ENCODE measurements around the gene ANKRD13B. TPM values are rescaled to one million over a fixed set of nuclear protein-coding genes. Genes with fewer than 3 reads are reported as not detected.

Gene ANKRD13B
- total and polyA plus RNA-seq, 7 donors: 1.6 to 17.2 (median 5.4) TPM

DNA sequence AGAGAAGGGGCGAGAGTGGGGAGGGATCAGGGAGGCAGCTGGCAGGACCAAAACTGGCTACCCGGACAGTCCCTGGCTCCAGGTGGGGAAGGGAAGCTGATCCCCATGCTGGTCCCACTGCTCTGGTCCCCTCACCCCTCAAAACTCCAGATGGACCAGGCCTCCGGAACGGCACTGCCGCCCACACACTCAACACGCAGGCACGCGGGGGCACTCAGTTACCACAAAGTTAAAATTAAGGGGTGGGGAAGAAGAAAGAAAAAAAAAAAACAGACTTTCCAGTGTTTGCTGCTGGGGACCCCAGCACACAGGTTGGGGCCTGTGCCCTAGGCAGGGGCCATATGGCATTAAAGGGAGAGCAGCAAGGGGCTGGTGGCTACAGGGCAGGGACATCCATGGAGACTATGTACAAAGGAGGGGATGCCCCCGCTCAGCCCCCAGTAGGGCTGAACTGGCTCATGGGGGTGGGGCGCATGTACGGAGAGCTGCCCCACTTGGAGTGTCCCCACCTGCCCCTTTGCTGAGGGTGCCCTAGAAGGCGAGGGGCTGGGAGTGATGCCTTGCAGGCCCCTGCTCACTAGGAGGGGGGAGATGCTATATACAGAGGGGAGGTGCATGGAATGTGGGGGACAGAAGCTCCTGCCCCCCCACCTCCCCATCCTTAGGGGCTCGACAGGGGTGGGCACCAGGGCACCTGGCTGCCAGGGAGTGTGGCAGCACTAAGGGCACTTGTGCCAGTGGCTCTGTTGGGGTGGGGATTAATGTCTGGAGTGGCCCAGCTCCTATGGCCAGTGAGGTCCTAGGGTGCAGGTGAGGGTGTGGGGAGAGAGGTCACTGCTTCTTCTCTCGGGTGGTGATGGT lies 18.8 kb upstream of the ANKRD13B start:
- no peaks in the 10 kb centered on the region for H3K27me3 ChIP-seq
- peaks cover 0 to 48% (median 39%) of the 10 kb centered on the region in 4 donors for H3K4me1 ChIP-seq
- H3K4me3 ChIP-seq: no peak overlapping the region
- TF ChIP-seq CTCF (IDR thresholded peaks at IDR 0.05) (no peak), EP300 (IDR thresholded peaks at IDR 0.05) (no peak), POLR2AphosphoS5 (IDR thresholded peaks at IDR 0.05) (no peak), POLR2A (IDR thresholded peaks at IDR 0.05) (no peak)
- intact Hi-C loops (cut with DNase I): loop anchor here (2.0 kb wide), 1 partner anchor 15 kb away; the partner anchor contains the start of gene GIT1
- DNase-seq: peak; percentile 64
- WGBS, 2 donors: 81 to 87% methylated on average over 14 of the region's 14 CpGs
- H3K9me3 ChIP-seq: no peaks in the 10 kb centered on the region
- peaks cover 21 to 51% (median 28%) of the 10 kb centered on the region in 4 donors for H3K36me3 ChIP-seq
- H3K27ac ChIP-seq: no peak overlapping the region

- H3K36me3 ChIP-seq: peaks cover 21 to 51% (median 28%) of the 10 kb centered on the region in 4 donors
- 24 to 73% methylated on average over 17 of the region's 17 CpGs for WGBS, 2 donors
- no peak overlapping the region for H3K4me3 ChIP-seq
- no peaks in the 10 kb centered on the region for H3K27me3 ChIP-seq
- TF ChIP-seq CTCF (IDR thresholded peaks at IDR 0.05) (no peak), POLR2A (IDR thresholded peaks at IDR 0.05) (no peak), EP300 (IDR thresholded peaks at IDR 0.05) (no peak), POLR2AphosphoS5 (IDR thresholded peaks at IDR 0.05) (no peak)
- intact Hi-C loops (cut with DNase I): loop anchor here (2.0 kb wide), 1 partner anchor 14 kb away; the partner anchor contains the start of gene GIT1
- DNase-seq: peak; percentile 58
- no peak overlapping the region for H3K27ac ChIP-seq
- no peaks in the 10 kb centered on the region for H3K9me3 ChIP-seq
- peaks cover 0 to 40% (median 32%) of the 10 kb centered on the region in 4 donors for H3K4me1 ChIP-seq
Measured at GRCh38 chr17:29574732-29575510, 18.0 kb upstream of the ANKRD13B start.

- H3K27ac ChIP-seq: no peak overlapping the region
- TF ChIP-seq POLR2A (IDR thresholded peaks at IDR 0.05) (no peak), CTCF (IDR thresholded peaks at IDR 0.05) (no peak), POLR2AphosphoS5 (IDR thresholded peaks at IDR 0.05) (no peak), EP300 (IDR thresholded peaks at IDR 0.05) (no peak)
- DNase-seq: no peak
- H3K9me3 ChIP-seq: no peaks in the 10 kb centered on the region
- peaks cover 0 to 39% (median 32%) of the 10 kb centered on the region in 4 donors for H3K4me1 ChIP-seq
- no peak overlapping the region for H3K4me3 ChIP-seq
- peaks cover 21 to 51% (median 29%) of the 10 kb centered on the region in 4 donors for H3K36me3 ChIP-seq
- WGBS, 2 donors: 90 to 92% methylated on average over 28 of the region's 28 CpGs
- intact Hi-C loops (cut with DNase I): loop anchor here (2.0 kb wide), 1 partner anchor 13 kb away; the partner anchor contains the start of gene GIT1
- H3K27me3 ChIP-seq: no peaks in the 10 kb centered on the region
Measured at GRCh38 chr17:29575511-29576213, 17.3 kb upstream of the ANKRD13B start.

DNA sequence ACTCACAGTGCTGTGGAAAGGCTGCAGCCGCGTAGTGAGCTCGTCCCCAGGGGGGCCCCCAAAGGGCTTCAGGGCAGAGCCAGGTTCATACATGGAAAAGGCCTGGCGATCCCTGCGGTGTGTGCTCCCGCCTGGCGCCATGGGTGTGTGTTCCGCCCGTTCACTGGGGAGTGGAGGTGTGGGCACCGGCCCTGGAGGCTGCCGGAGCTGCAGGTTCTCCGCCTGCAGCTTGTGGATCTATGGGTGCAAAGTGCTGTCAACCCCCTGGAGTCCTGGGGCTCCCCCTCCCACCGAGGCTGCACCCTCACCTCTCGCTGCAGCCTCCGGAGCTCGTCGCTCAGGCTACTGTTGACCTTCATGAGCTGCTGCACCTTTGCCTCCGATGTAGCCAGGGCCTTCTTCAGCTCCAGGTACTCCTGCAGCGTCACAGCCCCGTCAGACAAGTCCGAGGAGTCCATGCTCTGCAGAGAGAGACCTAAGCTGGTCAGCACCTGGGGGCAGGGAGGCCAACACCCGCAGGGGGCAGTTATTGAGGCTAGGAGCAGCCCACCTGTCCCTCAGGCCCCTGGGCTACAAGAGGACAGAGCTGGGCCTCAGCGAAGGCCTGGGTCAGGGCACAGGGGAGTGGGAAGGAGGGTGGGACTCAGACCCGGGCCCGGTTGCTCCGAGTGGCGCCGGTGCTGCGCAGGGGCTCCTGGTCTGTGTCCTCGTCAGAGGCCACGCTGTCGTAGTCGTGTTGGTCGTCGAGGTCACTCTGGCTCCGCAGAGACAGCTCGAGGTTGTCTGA lies 16.5 kb upstream of the ANKRD13B start:
- H3K27me3 ChIP-seq: no peaks in the 10 kb centered on the region
- peaks cover 0 to 39% (median 32%) of the 10 kb centered on the region in 4 donors for H3K4me1 ChIP-seq
- H3K36me3 ChIP-seq: peaks cover 24 to 57% (median 35%) of the 10 kb centered on the region in 4 donors
- H3K27ac ChIP-seq: no peak overlapping the region
- intact Hi-C loops (cut with DNase I): no loop called here
- no peak for DNase-seq
- no peak for TF ChIP-seq POLR2A (IDR thresholded peaks at IDR 0.05)
- TF ChIP-seq POLR2AphosphoS5 (IDR thresholded peaks at IDR 0.05): no peak
- no peak overlapping the region for H3K4me3 ChIP-seq
- WGBS, 2 donors: 94% methylated on average over 37 of the region's 37 CpGs
- no peaks in the 10 kb centered on the region for H3K9me3 ChIP-seq
